ENCODE data around the gene SMIM21. TPM values are rescaled to one million over a fixed set of nuclear protein-coding genes. Genes with fewer than 3 reads are reported as not detected.

The SMIM21 gene
- total RNA-seq, 2 donors from 2014 or later = not detected

GRCh38 chr18:75428490-75428889 is 987 bp upstream of the SMIM21 start:
- intact Hi-C loops (cut with DNase I) = no loop called here
- DNase-seq = no peak
- H3K27me3 ChIP-seq = no peaks in the 10 kb centered on the region
- TF ChIP-seq CTCF (IDR thresholded peaks at IDR 0.05) = no peak
- H3K4me1 ChIP-seq = no peaks in the 10 kb centered on the region
- H3K9ac ChIP-seq (ENCODE audit: low read depth in 2 of 2, low read length in 2 of 2) = no peak overlapping the region
- H3K4me3 ChIP-seq = no peak overlapping the region
- H3K27ac ChIP-seq = no peak overlapping the region
- no peaks in the 10 kb centered on the region for H3K36me3 ChIP-seq
- H3K9me3 ChIP-seq = no peaks in the 10 kb centered on the region

GRCh38 chr18:75422341-75422910 is 5.1 kb downstream of the SMIM21 start:
- H3K9me3 ChIP-seq = no peaks in the 10 kb centered on the region
- no peaks in the 10 kb centered on the region for H3K36me3 ChIP-seq
- no peak for DNase-seq
- no peak overlapping the region for H3K9ac ChIP-seq (ENCODE audit: low read depth in 2 of 2, low read length in 2 of 2)
- TF ChIP-seq CTCF (IDR thresholded peaks at IDR 0.05) = no peak
- intact Hi-C loops (cut with DNase I) = no loop called here
- no peak overlapping the region for H3K27ac ChIP-seq
- no peaks in the 10 kb centered on the region for H3K27me3 ChIP-seq
- H3K4me1 ChIP-seq = no peaks in the 10 kb centered on the region
- no peak overlapping the region for H3K4me3 ChIP-seq

- no peaks in the 10 kb centered on the region for H3K9me3 ChIP-seq
- H3K36me3 ChIP-seq = no peaks in the 10 kb centered on the region
- H3K27ac ChIP-seq = no peak overlapping the region
- H3K4me3 ChIP-seq = no peak overlapping the region
- no peak overlapping the region for H3K9ac ChIP-seq (ENCODE audit: low read depth in 2 of 2, low read length in 2 of 2)
- no peaks in the 10 kb centered on the region for H3K4me1 ChIP-seq
- no peak for DNase-seq
- intact Hi-C loops (cut with DNase I) = no loop called here
- no peak for TF ChIP-seq CTCF (IDR thresholded peaks at IDR 0.05)
- H3K27me3 ChIP-seq = no peaks in the 10 kb centered on the region
Measured at GRCh38 chr18:75421656-75422055, 5.8 kb downstream of the SMIM21 start.

GRCh38 chr18:75418293-75419005 is 9.1 kb downstream of the SMIM21 start:
- no peak for TF ChIP-seq CTCF (IDR thresholded peaks at IDR 0.05)
- Histone ChIP-seq H3K4me1 (no peaks in the 10 kb centered on the region), H3K27ac (no peak overlapping the region), H3K9ac (ENCODE audit: low read depth in 2 of 2, low read length in 2 of 2) (no peak overlapping the region), H3K9me3 (no peaks in the 10 kb centered on the region), H3K36me3 (no peaks in the 10 kb centered on the region), H3K27me3 (no peaks in the 10 kb centered on the region), H3K4me3 (no peak overlapping the region)
- intact Hi-C loops (cut with DNase I) = no loop called here
- no peak for DNase-seq

GRCh38 chr18:75410611-75411010 is 16.9 kb downstream of the SMIM21 start:
- intact Hi-C loops (cut with DNase I) = no loop called here
- Histone ChIP-seq H3K9me3 (no peaks in the 10 kb centered on the region), H3K4me1 (no peaks in the 10 kb centered on the region), H3K9ac (ENCODE audit: low read depth in 2 of 2, low read length in 2 of 2) (no peak overlapping the region), H3K27me3 (no peaks in the 10 kb centered on the region), H3K27ac (no peak overlapping the region), H3K4me3 (no peak overlapping the region), H3K36me3 (no peaks in the 10 kb centered on the region)
- DNase-seq = no peak
- TF ChIP-seq CTCF (IDR thresholded peaks at IDR 0.05) = no peak

All from colonic mucosa (tissue), 4 donors.